Measurements from ENCODE around the gene PRKAR1B. TPM values are rescaled to one million over a fixed set of nuclear protein-coding genes. Genes with fewer than 3 reads are reported as not detected.

PRKAR1B gene
- total RNA-seq, 1 experiment from 2014 or later: 14.1 TPM

- Histone ChIP-seq H3K9ac (ENCODE audit: low read length) (no peak overlapping the region), H4K20me1 (ENCODE audit: insufficient read depth) (no peaks in the 10 kb centered on the region), H3K9me3 (ENCODE audit: control insufficient read depth in 1 of 2, insufficient read depth in 1 of 2, low read depth in 1 of 2, low read length in 2 of 2) (no peaks in the 10 kb centered on the region), H2AFZ (ENCODE audit: low read depth, low read length, poor library complexity, severe bottlenecking) (no peak overlapping the region), H3K27me3 (ENCODE audit: insufficient read depth, low read length) (no peaks in the 10 kb centered on the region), H3K4me2 (ENCODE audit: low read length) (no peak overlapping the region), H3K4me1 (ENCODE audit: control insufficient read depth in 1 of 2, insufficient read depth in 2 of 2, low read length in 2 of 2) (peaks cover under 1 to 6% of the 10 kb centered on the region in 2 experiments; a peak in 3 of 4 replicates), H3K9me2 (ENCODE audit: insufficient read depth) (no peaks in the 10 kb centered on the region), H3K4me3 (replicated peaks in 1 of 2; ENCODE audit: low read depth in 1 of 2, low read length in 2 of 2) (no peak overlapping the region), H3K27ac (ENCODE audit: low read depth, low read length) (no peak overlapping the region), H3K36me3 (ENCODE audit: control insufficient read depth in 1 of 2, insufficient read depth in 2 of 2, low read length in 2 of 2) (no peaks in the 10 kb centered on the region), H3K79me2 (ENCODE audit: insufficient read depth, low read length) (no peaks in the 10 kb centered on the region)
- DNase-seq (ENCODE audit: low read depth, low spot score): no peak
- no peak for ATAC-seq
- no peak for TF ChIP-seq FOSL1 (IDR thresholded peaks at IDR 0.05; ENCODE audit: low read depth)
- no peak for TF ChIP-seq CEBPB (IDR thresholded peaks at IDR 0.05; ENCODE audit: low read depth)
- TF ChIP-seq EZH2phosphoT487 (IDR thresholded peaks at IDR 0.05; ENCODE audit: borderline replicate concordance): no peak
- no peak for TF ChIP-seq POLR2A (IDR thresholded peaks at IDR 0.05; ENCODE audit: borderline replicate concordance, extremely low read depth, insufficient read depth, insufficient read length)
- no peak for TF ChIP-seq RAD21 (IDR thresholded peaks at IDR 0.05; ENCODE audit: low read depth)
- TF ChIP-seq JUND (IDR thresholded peaks at IDR 0.05): no peak
- no peak for TF ChIP-seq SP1 (IDR thresholded peaks at IDR 0.05; ENCODE audit: low read depth)
- TF ChIP-seq EGR1 (IDR thresholded peaks at IDR 0.05; ENCODE audit: low read depth): no peak
- no peak for TF ChIP-seq ATF3 (IDR thresholded peaks at IDR 0.05)
- TF ChIP-seq REST (IDR thresholded peaks at IDR 0.05; ENCODE audit: low read depth): no peak
- no peak for TF ChIP-seq ZNF274 (IDR thresholded peaks at IDR 0.05; ENCODE audit: low read depth, low read length)
- no peak for TF ChIP-seq ELF1 (IDR thresholded peaks at IDR 0.05; ENCODE audit: borderline replicate concordance, low read depth)
- no peak for TF ChIP-seq CBX3 (IDR thresholded peaks at IDR 0.05; ENCODE audit: low read depth)
- no peak for TF ChIP-seq YY1 (IDR thresholded peaks at IDR 0.05; ENCODE audit: extremely low read depth, insufficient replicate concordance, low read depth, low read length)
- RAD21 ChIA-PET (ENCODE audit: low non-redundant PET in 1 of 2, low total read pairs in 2 of 2, uncharacterized antibody in 2 of 2, unreplicated experiment in 2 of 2): no interaction called here
- POLR2A ChIA-PET: no interaction called here
- intact Hi-C loops (cut with micrococcal nuclease): no loop called here
- CTCF ChIA-PET: no interaction called here
- BruUV-seq (replicated peaks): no TSS peak
Measured at GRCh38 chr7:548401-548800, 178.7 kb downstream of the PRKAR1B start.

All from HCT116 (cell line).